HG03342 (cell line): ENCODE measurements around the gene TRIM71.

Experiments used
- ATAC-seq: cut with Tn5 transposase; IDR thresholded peaks from one replicate; pipeline ENCODE4 v1.9.1; 2021; ENCODE audit warnings: mild to moderate bottlenecking, moderate library complexity; ENCODE audit not compliant: unreplicated experiment

Gene TRIM71

DNA sequence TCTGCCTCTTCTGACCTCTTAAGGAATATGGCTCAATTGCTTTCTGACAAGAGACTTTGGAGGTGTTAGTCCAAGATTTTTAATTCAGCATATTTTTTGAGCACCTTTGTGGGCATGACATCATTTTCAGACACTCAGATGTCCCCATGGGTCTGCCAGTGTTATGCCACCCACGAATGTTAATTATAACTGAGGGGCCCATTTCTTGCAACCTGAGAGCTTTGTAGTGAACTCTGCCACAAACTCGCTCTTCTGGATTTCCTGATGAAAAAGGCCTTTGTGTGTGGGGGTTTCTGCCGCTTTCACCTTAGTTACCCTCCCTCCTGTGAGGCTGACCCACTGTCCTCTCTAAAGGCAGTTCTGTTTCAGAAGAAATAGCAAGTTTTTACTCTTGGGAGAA is 69.1 kb downstream of the TRIM71 start:
- ATAC-seq = no peak

DNA sequence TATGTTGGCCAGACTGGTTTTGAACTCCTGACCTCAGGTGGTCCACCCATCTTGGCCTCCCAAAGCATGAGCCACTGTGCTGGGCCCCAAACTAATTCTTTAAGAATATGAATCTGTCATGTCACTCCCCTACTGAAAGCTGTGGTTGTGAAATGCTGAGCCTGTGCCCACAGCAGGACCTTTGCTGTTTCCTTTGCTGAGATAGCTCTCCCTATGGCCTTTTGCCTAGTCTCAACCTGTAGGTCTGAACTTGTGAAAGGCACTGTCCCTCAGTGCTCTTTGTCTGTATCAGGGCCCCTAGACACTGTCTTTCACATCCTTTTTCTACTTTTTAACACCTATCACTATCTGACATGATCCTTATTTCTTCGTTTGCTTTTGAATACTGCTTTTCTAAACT is 70.9 kb downstream of the TRIM71 start:
- ATAC-seq = peak; percentile 91

DNA sequence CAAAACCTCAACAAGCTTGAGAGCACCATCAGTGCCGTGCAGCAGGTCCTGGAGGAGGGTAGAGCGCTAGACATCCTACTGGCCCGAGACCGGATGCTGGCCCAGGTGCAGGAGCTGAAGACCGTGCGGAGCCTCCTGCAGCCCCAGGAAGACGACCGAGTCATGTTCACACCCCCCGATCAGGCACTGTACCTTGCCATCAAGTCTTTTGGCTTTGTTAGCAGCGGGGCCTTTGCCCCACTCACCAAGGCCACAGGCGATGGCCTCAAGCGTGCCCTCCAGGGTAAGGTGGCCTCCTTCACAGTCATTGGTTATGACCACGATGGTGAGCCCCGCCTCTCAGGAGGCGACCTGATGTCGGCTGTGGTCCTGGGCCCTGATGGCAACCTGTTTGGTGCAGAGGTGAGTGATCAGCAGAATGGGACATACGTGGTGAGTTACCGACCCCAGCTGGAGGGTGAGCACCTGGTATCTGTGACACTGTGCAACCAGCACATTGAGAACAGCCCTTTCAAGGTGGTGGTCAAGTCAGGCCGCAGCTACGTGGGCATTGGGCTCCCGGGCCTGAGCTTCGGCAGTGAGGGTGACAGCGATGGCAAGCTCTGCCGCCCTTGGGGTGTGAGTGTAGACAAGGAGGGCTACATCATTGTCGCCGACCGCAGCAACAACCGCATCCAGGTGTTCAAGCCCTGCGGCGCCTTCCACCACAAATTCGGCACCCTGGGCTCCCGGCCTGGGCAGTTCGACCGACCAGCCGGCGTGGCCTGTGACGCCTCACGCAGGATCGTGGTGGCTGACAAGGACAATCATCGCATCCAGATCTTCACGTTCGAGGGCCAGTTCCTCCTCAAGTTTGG is 72.9 kb downstream of the TRIM71 start:
- no peak for ATAC-seq

DNA sequence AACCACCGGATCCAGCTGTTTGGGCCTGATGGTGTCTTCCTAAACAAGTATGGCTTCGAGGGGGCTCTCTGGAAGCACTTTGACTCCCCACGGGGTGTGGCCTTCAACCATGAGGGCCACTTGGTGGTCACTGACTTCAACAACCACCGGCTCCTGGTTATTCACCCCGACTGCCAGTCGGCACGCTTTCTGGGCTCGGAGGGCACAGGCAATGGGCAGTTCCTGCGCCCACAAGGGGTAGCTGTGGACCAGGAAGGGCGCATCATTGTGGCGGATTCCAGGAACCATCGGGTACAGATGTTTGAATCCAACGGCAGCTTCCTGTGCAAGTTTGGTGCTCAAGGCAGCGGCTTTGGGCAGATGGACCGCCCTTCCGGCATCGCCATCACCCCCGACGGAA is 73.6 kb downstream of the TRIM71 start:
- ATAC-seq = no peak

DNA sequence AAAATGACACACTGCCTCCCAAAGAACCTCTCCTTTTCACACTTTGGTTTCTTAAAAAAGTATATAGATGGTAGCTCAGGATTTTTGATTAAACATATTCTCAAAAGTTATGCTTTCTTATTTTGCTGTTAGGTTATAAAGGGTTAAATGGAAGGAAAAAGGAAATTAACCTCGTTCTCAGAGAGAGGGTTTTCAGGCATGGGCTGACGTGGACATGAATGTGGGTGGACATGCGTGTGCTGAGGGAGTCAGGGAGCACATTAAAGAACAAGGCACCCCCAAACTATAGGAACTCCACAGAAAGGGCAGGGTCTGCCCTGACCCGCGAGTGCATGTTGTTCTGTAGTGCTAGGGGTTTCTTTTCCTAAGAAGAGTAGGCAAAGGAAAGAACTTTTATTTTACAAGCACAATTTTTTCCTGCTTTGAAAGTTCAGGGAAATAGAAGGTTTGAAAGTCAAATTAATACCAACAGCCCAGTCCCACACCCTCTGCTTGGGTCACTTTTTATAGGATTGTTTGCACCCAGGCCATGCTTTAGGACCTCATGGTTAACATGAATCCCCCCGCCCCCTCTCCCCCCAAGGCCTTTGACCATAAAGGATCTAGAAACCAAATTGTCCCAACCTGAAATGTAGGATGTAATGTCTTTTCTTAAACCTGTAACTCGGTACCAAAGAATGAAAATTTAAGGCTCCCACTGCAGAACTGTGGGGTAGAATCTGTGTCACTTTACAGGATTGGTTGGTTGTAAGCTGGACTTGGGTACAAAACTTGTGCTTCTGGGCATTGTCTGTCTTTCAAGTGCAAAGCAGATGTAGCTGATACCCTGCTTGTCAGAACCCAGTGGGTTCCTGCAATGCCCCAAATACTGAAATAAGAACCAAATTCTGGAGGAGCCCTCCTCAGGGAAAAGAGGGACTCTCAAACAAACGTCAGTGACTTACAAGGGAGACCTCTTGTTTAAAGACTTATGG is 75.1 kb downstream of the TRIM71 start:
- no peak for ATAC-seq

DNA sequence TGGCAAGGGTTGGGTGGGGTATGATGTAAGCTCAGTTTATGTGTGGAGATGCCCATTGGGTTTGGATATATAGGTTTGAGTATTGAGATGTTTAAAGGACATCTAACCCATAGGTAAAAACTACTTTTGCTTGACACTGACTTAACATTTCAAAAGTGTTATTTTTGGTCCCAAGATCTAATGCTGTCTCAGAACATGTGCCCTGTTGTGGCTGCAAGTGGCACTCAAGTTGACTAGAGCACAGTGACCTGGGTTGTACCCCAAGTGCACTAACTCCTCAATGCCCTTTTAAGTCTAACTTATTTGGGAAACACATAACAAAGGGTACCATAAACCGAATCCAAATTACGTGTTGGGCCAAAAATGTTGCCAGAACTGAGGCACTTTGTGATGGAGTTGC is 77.2 kb downstream of the TRIM71 start:
- ATAC-seq = no peak

DNA sequence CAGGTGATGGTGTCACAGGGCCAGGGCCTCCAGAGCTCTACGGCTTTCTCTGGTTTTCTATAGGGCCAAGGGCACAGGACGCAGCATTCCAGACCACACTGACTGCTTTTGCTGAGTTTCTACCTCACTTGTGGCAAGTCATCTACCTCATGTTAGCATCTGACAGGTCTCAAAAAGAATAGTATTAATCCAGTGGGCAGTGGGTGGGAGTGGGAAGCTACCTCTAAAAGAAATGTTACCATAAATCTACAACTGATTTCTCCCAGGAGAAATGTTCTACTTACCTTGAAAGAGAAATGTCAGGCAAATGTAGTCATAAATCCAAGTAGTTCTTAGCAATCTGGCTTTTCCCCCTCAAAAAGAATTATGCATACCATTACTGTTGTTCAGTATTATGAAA is 77.9 kb downstream of the TRIM71 start:
- no peak for ATAC-seq

DNA sequence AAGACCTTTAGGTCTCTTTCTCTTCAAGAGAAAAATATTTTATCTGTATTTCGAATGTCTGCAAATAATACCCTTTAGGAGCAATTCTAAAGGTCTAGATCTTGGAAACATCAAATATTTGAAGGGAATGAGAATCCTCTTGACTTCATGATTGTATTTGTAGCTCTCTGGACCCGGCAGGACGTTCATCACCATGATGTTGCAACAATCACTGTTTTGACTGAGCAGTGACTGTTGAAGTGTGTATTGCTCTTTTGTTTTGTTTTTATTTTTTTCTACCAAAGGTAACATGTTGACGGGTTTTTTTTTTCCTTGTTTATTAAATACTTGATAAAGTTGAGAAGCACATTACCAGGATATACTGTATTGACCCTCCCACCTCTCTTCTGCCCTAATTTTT is 78.3 kb downstream of the TRIM71 start:
- ATAC-seq = no peak

DNA sequence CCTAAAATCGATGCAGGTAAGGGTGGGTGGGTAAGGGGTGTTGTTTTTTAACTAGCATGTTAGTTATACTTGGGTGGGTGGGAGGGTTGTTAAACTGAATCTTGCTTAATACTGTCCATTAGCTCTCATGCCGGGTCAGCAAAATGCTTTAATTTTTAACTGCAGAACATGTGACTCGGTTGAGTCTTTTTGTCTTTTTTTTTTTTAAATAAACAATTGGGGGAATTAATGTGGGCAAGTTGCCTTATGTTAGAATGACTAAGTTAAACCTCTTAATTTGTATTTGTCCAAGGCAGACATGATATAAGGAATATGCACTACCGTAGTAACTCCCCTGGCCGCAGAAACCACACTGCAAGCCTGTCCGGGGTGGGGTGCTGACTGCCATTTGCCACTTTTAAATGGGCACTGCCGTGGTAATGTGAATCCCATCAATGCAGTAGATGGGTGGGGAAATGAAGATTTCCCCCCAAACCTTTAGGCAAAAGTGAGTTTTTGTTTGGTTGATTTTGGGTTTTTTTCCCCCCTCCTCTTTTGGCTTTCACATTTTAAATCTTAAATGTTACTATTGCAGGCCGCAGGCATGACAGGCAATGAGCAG is 79.3 kb downstream of the TRIM71 start:
- no peak for ATAC-seq

DNA sequence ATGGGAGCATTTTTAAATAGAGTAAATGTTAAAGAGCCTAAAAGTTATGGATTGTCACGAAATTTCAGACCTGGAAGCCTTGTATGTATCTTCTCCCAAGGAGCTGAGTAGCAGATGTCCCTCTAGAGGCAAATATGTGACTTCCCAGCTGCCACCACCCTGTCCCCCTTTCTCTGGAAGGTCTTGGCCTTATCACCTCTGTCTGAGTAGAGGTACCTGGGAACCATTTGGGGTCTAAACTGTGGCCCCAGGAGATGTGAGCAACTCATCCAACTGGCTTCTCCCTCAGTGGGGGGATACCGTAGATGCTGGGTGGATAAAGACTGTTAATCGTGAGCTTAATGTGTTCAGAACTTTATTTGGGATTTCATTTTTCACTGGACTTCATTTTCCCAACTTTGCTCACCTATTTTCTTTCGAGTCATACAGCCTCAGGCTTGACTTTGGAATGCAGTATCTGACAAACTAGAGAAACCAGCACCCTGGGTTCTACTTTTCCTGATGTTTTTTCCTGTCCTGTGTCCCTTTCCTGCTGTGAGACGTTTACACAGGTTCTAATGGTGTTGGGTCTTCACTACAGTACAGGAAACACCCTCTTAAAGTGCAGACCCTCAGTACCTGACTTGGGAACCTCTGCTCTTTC is 80.3 kb downstream of the TRIM71 start:
- no peak for ATAC-seq

DNA sequence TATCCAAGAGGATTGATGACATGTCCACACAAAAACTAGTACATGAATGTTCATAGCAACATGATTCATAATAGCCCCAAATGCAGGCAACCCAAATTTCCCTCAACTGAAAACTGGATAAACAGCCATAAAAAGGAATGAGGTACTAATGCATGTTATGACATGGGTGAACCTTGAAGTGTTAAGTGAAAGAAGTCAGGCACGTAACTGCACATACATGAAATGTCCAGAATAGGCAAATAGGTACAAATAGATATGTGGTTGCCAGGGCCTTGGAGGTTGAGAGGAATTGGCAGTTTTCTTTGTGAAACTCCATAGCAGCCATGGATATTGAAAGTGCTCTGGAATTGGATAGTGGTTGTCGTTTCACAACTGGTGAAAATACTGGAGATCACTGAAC is 81.5 kb downstream of the TRIM71 start:
- ATAC-seq = no peak

DNA sequence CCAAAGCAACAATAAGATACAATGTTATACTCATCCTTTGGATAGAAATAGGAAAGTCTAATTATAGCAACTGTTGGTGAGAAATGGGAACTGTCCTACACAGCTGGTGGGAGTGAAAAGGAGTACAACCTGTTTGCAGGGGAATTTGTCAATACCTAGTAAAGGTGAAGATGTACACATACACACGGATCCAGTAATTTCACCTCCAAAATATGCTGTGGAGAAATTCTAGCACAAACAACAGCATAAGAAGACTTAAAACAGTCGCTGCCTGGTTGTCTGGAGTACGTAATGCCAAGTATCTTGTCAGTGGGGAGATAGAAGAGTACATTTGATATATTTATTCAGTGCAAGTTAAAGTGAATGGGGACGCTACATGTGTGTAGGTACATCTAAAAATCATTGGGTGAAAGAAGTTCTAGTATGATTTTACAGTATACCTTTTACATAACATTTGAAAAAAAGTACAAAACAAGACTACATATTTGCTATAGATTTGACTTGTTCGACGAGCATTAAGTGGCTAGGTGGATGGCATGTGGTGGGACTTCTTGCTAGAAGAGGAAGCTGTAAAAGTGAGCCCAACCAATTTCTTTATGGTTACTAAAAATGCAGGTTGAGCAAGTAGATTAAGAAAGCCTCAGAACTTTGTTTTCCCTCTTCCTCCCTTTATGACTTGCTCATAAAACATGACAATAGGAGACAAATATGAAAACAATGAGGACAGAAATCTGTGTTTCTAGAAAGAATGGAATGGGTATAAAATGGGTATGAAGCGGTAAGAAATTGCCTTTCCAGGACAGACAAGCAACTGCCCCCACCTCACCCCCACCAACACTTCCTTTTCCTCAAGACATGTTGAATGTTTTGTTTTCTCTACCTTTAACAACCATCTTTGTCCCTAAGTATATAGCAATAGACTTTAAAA is 83.5 kb downstream of the TRIM71 start:
- ATAC-seq = no peak

DNA sequence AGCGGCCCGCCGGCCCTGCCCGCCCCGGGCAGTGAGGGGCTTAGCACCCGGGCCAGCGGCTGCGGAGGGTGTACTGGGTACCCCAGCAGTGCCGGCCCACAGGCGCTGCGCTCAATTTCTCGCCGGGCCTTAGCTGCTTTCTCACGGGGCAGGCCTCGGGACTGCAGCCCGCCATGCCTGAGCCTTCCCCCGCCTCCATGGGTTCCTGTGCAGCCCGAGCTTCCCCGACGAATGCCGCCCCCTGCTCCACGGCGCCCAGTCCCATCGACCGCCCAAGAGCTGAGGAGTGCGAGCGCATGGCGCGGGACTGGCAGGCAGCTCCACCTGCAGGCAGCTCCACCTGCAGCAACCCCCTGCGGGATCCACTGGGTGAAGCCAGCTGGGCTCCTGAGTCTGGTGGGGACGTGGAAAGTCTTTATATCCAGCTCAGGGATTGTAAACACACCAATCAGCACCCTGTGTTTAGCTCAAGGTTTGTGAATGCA is 85.1 kb downstream of the TRIM71 start:
- peak; percentile 74 for ATAC-seq

DNA sequence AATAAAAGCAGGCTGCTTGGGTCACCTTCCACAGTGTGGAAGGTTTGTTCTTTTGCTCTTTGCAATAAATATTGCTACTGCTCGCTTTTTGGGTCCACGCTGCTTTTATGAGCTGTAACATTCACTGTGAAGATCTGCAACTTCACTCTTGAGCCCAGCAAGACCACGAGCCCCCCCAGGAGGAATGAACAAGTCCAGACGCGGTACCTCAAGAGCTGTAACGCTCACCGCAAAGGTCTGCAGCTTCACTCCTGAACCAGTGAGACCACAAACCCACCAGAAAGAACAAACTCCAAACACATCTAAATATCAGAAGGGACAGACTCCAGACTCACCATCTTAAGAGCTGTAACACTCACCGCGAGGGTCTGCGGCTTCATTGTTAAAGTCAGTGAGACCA is 86.2 kb downstream of the TRIM71 start:
- ATAC-seq = no peak

DNA sequence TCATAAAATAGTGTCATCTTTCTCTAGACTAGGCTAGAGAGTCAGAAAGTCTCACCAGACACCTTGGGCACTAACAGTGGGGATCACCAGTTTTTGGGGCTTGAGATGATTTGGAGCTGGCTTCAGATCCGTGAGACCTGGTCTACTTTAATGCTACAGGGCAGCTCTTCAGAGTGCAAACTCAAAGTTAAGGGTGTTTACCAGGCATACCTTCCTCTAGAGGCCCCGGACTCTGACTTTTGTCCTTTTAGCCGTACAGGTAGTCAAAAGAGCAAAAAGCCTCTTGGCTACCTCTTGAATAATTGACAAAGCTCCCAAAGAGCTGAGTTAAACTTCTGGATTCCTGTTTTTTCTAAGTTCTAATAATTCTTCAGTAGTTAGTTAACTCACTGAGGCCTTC is 92.2 kb downstream of the TRIM71 start:
- no peak for ATAC-seq

DNA sequence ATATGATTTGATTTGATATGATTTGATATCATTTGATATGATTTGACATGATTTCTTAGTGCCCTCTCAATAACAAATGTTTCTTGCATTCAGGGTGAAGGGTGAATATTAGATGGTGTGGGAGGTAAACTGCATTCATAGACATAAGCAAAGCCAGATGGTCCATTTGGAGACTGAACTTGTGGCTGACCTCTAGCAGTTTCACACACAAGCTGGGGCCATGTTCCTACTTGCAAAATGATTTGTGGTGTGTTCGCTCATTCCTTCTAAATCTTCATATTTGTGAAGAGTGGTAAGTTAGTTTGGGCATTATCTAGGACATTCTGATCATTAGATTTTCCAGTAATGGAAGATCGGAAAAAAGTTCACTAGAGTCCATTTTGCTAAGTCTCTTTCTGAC is 93.2 kb downstream of the TRIM71 start:
- ATAC-seq = no peak

DNA sequence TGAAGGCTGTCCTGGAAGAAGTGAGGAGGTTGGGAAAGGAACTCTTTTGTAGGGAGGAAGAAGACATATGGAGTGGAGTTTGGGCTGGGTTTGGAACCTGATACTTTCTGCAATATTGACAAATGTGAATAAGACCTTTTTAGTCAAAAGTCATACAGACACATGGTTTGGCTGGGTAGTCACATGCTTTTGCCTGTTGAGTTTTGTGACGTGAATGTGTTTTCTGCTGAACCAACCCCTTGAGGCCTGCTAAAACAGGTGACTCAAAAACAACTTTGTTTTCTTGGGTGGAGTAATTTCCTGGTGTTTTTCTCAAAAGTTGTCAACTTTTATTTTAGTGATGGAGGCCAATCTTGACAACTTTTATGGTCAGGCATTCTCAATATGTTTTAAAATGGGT is 94.2 kb downstream of the TRIM71 start:
- ATAC-seq = no peak

DNA sequence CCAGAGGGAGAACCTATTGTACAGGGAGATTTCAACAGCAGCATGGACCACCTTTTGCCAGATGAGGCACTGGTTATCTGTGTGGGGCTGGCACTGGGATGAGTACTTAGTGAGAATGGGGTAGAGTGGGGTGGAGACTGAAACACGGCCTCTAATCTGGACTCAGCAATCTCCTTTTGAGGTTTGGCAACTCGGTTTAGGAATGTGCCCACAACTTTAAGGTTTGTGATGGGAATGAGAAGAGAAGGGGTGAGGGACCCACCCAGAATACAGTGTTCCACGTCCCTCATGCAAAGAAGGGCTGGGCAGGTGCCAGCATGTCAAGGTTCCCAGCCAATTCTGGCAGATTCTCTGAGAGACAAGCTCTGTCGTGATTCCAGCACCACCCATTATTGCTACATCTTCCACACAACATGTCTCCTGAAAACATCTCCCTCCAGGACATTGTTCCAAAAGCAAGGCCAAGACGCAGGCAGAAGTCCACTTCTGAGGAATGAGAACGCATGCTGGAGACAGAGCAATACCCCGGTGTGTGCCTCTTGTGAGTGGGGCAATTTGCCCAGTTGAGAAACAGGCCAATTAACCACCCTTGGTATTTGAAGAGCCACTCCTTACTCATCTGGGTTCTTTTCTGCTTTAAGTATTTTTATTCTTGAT is 96.1 kb downstream of the TRIM71 start:
- ATAC-seq = no peak

DNA sequence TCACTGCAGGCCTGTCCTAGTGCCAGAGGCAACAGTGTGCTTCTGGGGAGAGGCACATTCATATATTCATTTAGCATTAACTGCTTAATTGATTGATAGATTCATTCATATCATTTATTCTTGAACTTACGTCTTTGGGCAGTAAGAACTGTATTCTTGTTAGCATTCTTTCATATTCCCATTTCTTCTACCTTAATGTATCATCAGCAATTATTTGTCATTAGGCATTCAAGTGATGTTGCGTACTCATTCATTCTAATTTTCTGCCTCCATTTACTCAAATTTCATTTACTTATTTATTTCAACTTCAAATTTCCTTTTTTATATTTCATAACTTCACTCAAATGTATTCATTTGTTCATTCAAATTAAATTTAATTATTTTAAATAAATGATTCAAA is 102.1 kb downstream of the TRIM71 start:
- no peak for ATAC-seq
